HG02938 (cell line): Measurements from ENCODE around the gene SERPINE2.
"Not testable (repeated sequence)": the region's sequence is repeated elsewhere in the genome, so short reads cannot be mapped to it uniquely, and the experiment has no call there.

Experiments used
- ATAC-seq: cut with Tn5 transposase; IDR thresholded peaks from one replicate; pipeline ENCODE4 v1.9.1; 2021; ENCODE audit warnings: mild to moderate bottlenecking, moderate library complexity; ENCODE audit not compliant: unreplicated experiment

The SERPINE2 gene

DNA sequence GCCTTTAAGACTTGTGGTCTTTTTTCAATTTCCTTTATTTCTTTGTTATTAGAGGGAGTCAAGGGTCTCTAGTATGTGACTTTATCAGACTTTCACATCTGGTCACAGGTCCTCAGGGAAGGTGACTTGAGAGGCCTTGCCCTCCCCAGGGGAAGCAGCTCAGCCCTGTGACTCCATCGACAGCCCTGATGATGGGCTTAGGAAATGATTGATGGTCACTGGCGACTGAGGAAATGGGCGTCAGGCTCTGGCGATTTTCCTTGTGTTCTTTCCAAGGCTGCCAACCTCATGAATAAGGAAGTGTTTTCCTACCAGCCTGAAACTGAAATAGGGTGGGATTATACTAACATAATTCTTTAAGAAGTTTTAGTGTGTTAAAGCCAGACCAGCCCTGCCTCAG, 21.1 kb downstream of the SERPINE2 start:
- no peak for ATAC-seq

GRCh38 chr2:224016963-224017362, 22.1 kb downstream of the SERPINE2 start:
- ATAC-seq, result no peak

DNA sequence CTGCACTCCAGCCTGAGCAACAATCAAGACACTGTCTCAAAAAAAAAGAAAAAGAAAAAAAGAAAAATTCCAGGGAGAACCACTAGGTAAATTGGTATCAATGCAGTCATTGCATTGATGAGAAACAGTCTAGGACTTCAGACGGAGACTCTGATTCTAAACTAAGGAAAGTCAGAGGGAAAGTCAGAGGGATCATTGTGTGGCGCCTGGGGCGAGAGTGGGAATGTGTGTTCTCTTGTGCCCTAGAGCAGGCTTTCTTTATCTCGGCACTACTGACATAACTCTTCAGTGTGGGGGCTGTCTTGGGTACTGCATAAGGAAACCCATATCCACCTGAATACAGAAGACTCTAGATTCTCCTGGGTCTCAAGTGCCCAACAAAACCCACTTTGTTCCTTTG, 24.8 kb downstream of the SERPINE2 start:
- no peak for ATAC-seq

GRCh38 chr2:224011837-224012236, 27.2 kb downstream of the SERPINE2 start:
- no peak for ATAC-seq

- no peak for ATAC-seq
These were observed 29.3 kb downstream of the SERPINE2 start for GRCh38 chr2:224009605-224010315.

DNA sequence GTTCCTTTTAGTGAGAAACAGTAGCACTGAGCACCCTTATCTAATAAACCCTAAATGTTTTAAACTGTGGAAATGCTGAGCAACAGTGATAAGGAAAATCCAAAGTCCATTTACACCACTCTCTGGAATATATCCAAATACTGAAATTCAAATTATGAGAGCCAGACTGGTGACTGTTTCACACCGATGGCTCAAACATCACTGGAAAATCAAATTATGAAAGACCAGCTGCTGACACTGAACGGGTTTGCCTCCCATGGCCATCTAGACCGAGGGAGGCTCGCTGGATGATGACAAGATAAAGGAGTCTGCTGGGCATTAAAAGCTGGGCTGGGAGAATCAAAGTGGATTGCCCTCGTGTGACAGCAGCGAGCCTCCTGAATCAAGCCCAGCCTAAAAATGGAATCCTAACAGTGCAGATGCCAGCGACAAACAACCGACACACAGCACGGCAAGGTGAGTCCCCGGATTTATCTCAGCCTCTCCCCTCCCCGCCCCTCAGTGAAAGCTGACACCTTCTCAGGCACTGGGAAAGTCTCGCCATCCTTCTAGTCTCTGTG, 30.3 kb downstream of the SERPINE2 start:
- no peak for ATAC-seq

DNA sequence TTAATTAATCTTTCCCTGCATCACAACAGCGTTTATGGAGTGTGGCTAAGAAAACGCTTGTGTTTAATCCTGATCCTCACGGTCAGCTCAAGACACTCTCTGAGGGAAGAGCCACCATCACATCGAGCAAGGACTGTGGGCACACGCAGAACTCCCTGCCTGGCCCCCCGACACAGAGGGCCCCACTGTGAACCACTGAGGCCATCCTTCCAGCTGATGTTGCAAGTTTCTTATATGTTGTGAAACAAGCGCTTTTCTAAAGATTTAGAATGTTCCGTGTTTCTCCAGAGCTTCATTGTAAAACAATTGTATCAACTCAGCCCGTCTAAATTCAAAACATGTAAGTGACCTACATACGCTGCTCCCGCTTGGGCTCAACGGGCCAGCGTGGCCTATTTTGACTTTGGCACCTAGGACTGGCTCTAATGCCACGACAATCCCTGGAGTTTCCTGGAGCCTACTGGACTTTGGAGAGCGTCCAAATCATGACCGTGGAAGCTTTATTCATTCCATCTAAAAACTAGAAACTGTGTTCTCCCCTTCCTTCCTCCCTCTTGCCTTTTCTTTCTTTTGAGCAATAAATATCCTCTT, 34.9 kb downstream of the SERPINE2 start:
- no peak for ATAC-seq

DNA sequence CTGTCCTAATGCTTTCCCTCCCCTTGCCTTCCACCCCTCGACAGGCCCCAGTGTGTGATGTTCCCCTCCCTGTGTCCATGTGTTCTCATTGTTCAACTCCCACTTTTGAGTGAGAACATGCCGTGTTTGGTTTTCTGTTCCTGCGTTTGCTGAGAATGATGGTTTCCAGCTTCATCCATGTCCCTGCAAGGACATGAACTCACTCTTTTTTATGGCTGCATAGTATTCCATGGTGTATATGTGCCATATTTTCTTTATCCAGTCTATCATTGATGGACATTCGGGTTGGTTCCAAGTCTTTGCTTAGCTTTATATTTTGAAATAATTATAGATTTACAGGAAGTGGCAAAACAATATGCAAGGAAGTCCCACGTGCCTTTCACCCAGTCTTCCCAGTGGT, 38.4 kb downstream of the SERPINE2 start:
- not testable (repeated sequence) for ATAC-seq

GRCh38 chr2:223999862-224000261, 39.2 kb downstream of the SERPINE2 start:
- no peak for ATAC-seq

GRCh38 chr2:223998948-223999347, 40.1 kb downstream of the SERPINE2 start:
- ATAC-seq, result no peak

DNA sequence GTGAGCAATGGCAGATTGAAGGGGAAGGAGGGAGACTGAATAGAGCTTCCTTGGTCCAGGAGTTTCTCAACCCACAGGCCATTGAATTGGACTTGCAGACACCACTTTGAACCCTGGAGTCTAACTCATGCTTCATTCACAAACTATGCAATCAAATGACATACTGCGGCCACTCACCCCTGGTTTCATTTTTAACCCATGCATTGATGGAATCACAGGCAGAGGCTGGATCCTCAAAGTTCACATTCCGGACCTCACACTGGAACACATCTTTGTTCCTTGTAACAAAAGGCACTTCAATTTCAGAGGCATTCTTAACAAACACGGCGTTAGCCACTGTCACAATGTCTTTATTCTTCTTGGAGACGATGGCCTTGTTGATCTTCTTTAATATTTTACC, 41.1 kb downstream of the SERPINE2 start:
- ATAC-seq, result no peak

DNA sequence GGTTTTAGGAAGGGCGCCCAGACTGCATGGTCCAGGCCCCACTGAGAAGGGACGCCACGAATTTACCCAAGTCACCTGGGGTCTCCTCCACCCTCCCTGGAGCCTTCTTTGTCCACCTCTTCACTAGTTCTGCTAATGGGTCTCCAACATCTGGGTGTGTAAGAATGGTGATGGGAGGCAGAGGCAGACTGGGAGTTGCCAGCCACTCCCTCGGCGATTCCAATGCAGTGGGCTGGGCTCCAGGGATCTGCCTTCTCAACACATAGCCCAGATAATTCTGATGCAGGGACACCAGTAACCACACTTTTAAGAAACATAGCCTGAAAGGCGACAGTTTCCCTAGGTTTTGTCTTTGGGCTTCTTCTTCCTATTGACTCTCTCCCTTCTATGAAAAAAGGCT, 42.7 kb downstream of the SERPINE2 start:
- no peak for ATAC-seq

GRCh38 chr2:223995569-223995968, 43.5 kb downstream of the SERPINE2 start:
- no peak for ATAC-seq

DNA sequence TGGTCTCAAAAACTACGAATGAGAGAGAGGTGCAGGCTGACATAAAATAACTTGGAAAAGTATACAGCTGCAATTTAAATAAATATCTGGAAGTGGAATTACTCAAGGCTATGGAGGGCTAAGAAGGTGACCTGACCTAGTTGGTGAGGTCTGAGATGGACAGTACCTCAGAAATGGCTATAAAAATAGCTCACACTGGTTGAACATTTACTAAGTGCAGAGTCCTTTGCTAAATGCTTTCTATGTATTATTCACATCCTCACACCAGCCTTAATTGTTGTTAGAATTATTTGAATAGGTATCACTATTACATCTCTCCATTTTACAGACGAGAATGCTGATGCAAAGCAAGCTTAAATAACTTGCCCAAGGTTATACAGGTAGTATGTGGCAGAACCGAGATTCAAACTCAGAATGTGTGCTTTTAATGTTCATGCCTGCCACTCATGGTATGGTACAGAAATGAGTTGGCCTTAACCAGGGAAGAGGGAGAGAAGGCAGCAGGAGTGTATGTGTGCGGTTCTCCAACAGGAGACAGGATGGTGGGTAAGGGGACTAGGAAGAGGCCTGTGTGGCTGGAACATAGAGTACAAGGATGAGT, 44.4 kb downstream of the SERPINE2 start:
- peak; percentile 42 for ATAC-seq

- ATAC-seq, result peak; percentile 74
These were observed 45.4 kb downstream of the SERPINE2 start for GRCh38 chr2:223993634-223994232.

DNA sequence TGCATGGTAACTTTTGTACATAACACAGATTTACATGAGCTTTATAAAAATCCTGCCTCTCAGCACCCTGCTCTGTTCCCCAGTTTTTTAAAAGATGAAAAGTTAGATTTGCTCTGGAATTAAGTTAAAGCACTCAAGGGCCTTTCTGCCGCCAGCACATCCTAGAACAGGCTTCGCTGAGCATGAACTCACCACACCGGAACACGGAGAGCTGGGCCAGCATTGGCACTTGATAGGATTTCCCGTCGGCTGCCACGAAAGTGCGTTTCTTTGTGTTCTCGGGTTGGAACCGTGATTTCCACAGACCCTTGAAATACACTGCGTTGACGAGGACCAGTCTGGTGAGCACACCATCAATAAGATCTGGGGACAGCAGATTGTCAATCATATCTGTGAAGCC, 47.5 kb downstream of the SERPINE2 start:
- no peak for ATAC-seq

DNA sequence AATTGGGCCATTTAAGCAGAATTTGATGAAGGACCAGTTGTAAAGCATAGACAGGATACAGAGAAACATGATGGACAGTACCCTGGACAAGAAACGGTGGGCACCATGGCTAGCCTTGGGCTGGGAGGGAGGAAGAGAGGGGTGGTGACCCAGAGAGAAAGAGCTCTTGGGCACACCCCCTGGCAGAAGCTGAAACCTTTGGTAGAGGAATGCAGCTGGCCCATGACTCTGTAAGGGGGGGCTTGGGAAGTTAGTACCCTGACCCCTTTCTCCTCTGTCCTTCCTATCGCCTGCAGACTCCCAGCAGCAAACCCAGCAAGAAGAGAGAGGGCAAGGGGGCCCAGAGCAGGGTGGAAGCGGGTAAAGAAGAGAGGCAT, 49.2 kb downstream of the SERPINE2 start:
- no peak for ATAC-seq

DNA sequence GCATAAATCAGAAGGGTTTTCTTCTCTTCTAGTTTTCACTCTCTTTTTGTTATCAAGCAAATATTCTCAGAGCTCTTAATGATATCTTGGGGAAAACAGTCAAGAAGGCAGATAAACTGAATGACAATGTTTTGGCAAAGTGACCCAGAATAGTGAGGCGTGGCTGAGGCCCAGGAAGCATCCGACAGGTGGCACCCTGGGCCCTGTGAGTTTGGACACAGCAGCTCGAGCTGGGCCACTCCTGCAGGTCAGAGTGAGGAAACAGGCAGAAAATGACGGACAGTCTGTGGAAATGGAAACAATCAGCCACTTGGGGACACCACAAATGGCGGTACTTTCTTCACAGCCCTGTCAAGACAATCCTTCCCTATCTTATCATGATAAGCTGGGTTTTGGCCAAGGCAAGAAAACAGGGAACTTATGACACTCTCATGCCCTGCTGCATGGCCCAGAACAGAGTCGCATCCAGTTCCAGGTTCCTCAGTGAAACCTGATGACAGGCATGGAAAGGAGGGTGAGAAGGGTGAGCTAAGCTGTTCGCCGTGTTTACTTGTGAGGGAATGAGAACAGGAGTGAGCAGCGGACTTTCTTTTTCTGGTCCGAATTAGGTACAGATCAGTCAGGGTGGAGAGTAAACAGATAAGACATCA, 49.8 kb downstream of the SERPINE2 start:
- ATAC-seq, result no peak

GRCh38 chr2:223981241-223981640, 57.8 kb downstream of the SERPINE2 start:
- ATAC-seq, result no peak

- no peak for ATAC-seq
These were observed 58.3 kb downstream of the SERPINE2 start for GRCh38 chr2:223980803-223981202.

- ATAC-seq, result no peak
These were observed 58.7 kb downstream of the SERPINE2 start for GRCh38 chr2:223980397-223980735.
